CD4-positive, CD25-positive, alpha-beta regulatory T cell (primary cell): ENCODE data around the gene RASAL1. TPM values are rescaled to one million over a fixed set of nuclear protein-coding genes. Genes with fewer than 3 reads are reported as not detected.
A peak's percentile ranks its signal among the peaks of the same experiment; 100 is the strongest.

Experiments
- ATAC-seq, 2 donors: fragments of 150-1000 bp; cut with Tn5 transposase; one replicate each; pipeline ENCODE4 v1.10.0; 2021; ENCODE audit warnings: low read depth in 2 of 2, moderate number of reproducible peaks in 2 of 2, moderate library complexity in 1 of 2
- DNase-seq, 3 donors: peaks; one replicate each; pipeline versions ENCODE4 v3.0.0 to v3.0.0-alpha.2; 2012 to 2022; ENCODE audit warnings: mixed read lengths in 1 of 3
- H3K27ac ChIP-seq: one replicate; pipeline ENCODE4 v1.7.0; 2013; ENCODE audit warnings: mild to moderate bottlenecking, low read length; ENCODE audit not compliant: insufficient read depth, poor library complexity, severe bottlenecking
- H3K27me3 ChIP-seq: one replicate; pipeline ENCODE4 v1.7.0; 2013; ENCODE audit warnings: low read length; ENCODE audit not compliant: control insufficient read depth, insufficient read depth
- H3K36me3 ChIP-seq: one replicate; pipeline ENCODE4 v1.7.0; 2013; ENCODE audit warnings: mild to moderate bottlenecking, low read length, moderate library complexity; ENCODE audit not compliant: control insufficient read depth, insufficient read depth
- H3K4me1 ChIP-seq: 2 replicates; pipeline ENCODE4 v1.7.0; 2013; ENCODE audit warnings: mild to moderate bottlenecking, low read length; ENCODE audit not compliant: insufficient read depth, control insufficient read depth, poor library complexity, severe bottlenecking
- H3K4me3 ChIP-seq: one replicate; pipeline ENCODE4 v1.7.0; 2013; ENCODE audit warnings: low read depth, mild to moderate bottlenecking, low read length, moderate library complexity
- H3K9me3 ChIP-seq, 2 experiments: 1 replicate in 1 of 2; 2 replicates in 1 of 2; pipeline ENCODE4 v1.7.0; 2013; ENCODE audit warnings: low read length in 2 of 2, mild to moderate bottlenecking in 1 of 2, moderate library complexity in 1 of 2; ENCODE audit not compliant: control insufficient read depth in 2 of 2
- H3K27ac Mint-ChIP-seq, 3 donors: one replicate each; pipeline ENCODE4 v1.8.0; 2020 to 2022; ENCODE audit warnings: mild to moderate bottlenecking in 3 of 3, mixed read lengths in 3 of 3, moderate library complexity in 2 of 3
- H3K27me3 Mint-ChIP-seq: one replicate; pipeline ENCODE4 v1.8.0; 2022; ENCODE audit warnings: mild to moderate bottlenecking, mixed read lengths
- H3K36me3 Mint-ChIP-seq: one replicate; pipeline ENCODE4 v1.8.0; 2020; ENCODE audit warnings: mixed read lengths
- H3K4me1 Mint-ChIP-seq, 4 donors: one replicate each; pipeline ENCODE4 v1.8.0; 2020 to 2022; ENCODE audit warnings: mixed read lengths in 4 of 4, mild to moderate bottlenecking in 1 of 4
- H3K4me3 Mint-ChIP-seq, 4 donors: one replicate each; pipeline ENCODE4 v1.8.0; 2020 to 2022; ENCODE audit warnings: mild to moderate bottlenecking in 4 of 4, mixed read lengths in 4 of 4, moderate library complexity in 3 of 4
- H3K9me3 Mint-ChIP-seq, 7 donors: one replicate each; pipeline ENCODE4 v1.8.0; 2020 to 2022; ENCODE audit warnings: mixed read lengths in 7 of 7, mild to moderate bottlenecking in 3 of 7, moderate library complexity in 2 of 7
- polyA plus RNA-seq, 4 donors: library from polyadenylated mRNA; unstranded; fragments of 300-500 nt; fragmentation: Illumina TruSeq; gene quantifications; one replicate each; pipeline ENCODE4 v1.2.3, GENCODE V29; 2021
- total RNA-seq: library from RNA; stranded (reverse); gene quantifications from one replicate; pipeline ENCODE4 v1.2.3, GENCODE V29; 2022

Gene RASAL1
- total and polyA plus RNA-seq, 5 donors from 2014 or later = 0.42 to 0.79 (median 0.73) TPM; not detected in 2

DNA sequence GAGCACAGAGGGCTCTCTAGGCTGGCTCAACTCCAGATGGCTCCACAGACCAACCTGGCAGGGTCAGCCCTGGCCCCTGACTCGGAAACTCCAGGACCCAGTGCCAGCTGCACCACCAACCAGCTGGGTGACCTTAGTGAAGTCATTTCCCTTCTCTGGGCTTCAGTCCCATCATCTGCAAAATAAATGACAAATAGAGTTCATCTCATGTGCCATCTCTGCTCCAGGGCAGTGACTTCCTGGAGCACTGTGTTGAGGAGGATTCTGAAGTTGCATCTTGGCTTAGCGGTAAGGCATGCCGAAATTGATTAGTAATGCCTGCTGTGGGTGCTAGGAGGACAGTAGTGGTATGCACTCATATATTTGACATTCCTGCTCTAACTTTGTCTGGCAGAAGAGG lies 47.5 kb downstream of the RASAL1 start:
- Histone ChIP-seq H3K4me3 (no peak overlapping the region), H3K36me3 (no peaks in the 10 kb centered on the region), H3K27me3 (no peaks in the 10 kb centered on the region), H3K9me3 (no peaks in the 10 kb centered on the region), H3K4me1 (peaks cover 60% of the 10 kb centered on the region), H3K27ac (peak overlapping the region; percentile 62)
- ATAC-seq (no peak), DNase-seq (no peak)
- H3K27me3 Mint-ChIP-seq = no peaks in the 10 kb centered on the region
- peaks cover 14% of the 10 kb centered on the region for H3K36me3 Mint-ChIP-seq
- peaks cover 14 to 94% (median 63%) of the 10 kb centered on the region in 4 donors for H3K4me1 Mint-ChIP-seq
- peak overlapping the region; percentile 84 to 93 (median 90) for H3K27ac Mint-ChIP-seq
- peak overlapping the region in 3 of 4 donors; percentile 73 to 85 (median 78) for H3K4me3 Mint-ChIP-seq
- H3K9me3 Mint-ChIP-seq = no peaks in the 10 kb centered on the region

DNA sequence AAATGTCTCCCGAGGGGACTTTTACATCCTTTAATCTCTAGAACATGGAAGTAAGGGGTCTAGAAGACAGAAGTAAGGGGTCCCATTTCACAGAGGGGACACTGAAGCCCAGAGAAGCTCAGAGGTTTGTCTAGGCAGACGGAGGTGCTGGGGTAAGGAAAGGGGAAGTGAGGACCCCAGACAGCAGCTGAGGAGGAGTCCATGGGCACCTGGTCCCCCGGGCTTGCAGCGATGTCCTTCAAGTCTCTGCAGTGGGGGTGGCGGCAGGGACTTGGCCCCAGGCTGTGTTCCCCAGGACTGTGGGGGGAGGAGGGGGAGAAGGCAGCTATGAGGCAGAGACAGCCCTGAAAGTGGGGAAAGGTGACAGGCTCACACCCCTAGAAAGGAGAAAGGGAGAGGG lies 48.4 kb downstream of the RASAL1 start:
- Mint-ChIP-seq H3K36me3 (peaks cover 14% of the 10 kb centered on the region), H3K27me3 (no peaks in the 10 kb centered on the region), H3K27ac (peak overlapping the region; percentile 93 to 95 (median 93)), H3K9me3 (no peaks in the 10 kb centered on the region), H3K4me1 (peaks cover 14 to 92% (median 63%) of the 10 kb centered on the region in 4 donors), H3K4me3 (peak overlapping the region; percentile 59 to 77 (median 66))
- no peaks in the 10 kb centered on the region for H3K27me3 ChIP-seq
- ATAC-seq = no peak
- no peaks in the 10 kb centered on the region for H3K9me3 ChIP-seq
- H3K4me3 ChIP-seq = no peak overlapping the region
- no peak for DNase-seq
- H3K36me3 ChIP-seq = no peaks in the 10 kb centered on the region
- peaks cover 58% of the 10 kb centered on the region for H3K4me1 ChIP-seq
- H3K27ac ChIP-seq = peak overlapping the region; percentile 62

DNA sequence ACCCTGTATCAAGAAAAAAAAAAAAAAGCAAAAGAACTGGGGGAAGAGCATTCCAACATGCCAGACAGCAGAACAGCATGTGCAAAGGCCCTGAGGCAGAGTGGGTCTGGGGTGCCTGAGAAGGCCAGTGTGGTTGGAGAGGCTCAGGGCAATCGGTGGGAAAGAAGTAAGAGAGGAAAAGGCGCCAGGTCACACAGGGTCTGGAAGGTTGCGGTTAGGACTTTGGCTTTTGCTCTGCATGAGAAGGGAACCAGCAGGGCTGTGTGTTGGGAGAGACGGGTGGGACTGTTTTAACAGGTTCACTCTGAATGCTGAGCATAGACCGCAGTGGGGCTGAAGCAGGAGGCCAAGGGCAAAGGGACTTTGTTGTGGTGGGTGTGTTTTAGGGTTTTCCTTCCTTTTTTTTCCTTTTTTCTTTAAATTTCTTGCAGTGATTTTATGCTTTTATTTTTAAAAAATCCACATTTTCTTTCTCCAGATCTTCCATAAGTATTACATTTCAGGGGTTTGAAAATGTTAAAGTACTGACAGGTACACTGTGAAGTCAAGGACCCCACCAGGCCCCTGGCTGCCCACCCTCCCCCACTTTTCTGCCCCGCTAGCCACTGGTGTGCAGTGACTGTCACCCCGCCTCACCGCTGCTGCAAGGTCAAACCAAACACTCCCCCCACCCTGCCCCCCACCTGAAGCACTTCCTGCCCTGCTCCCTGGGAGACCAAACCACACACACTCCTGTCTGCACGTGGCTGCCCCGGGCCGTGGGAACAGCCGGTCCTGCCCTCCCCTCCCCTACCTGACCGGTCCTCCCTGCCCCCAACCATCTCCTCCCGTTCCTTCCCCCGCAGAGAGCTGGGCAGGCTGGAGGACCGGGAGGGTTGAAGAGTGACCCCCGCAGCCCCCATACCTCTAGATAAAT lies 49.1 kb downstream of the RASAL1 start:
- no peaks in the 10 kb centered on the region for H3K27me3 Mint-ChIP-seq
- peak overlapping the region; percentile 20 for H3K4me3 ChIP-seq
- peaks cover 14 to 91% (median 56%) of the 10 kb centered on the region in 4 donors for H3K4me1 Mint-ChIP-seq
- H3K36me3 Mint-ChIP-seq = peaks cover 10% of the 10 kb centered on the region
- H3K36me3 ChIP-seq = no peaks in the 10 kb centered on the region
- H3K9me3 ChIP-seq = no peaks in the 10 kb centered on the region
- H3K27me3 ChIP-seq = no peaks in the 10 kb centered on the region
- H3K4me3 Mint-ChIP-seq = peak overlapping the region; percentile 59 to 77 (median 66)
- DNase-seq (peak in 1 of 3 donors; percentile 46), ATAC-seq (peak in 1 of 2 donors; percentile 18)
- H3K4me1 ChIP-seq = peaks cover 51% of the 10 kb centered on the region
- peak overlapping the region; percentile 93 to 95 (median 93) for H3K27ac Mint-ChIP-seq
- no peaks in the 10 kb centered on the region for H3K9me3 Mint-ChIP-seq
- peak overlapping the region; percentile 62 for H3K27ac ChIP-seq

- Mint-ChIP-seq H3K9me3 (no peaks in the 10 kb centered on the region), H3K4me3 (peak overlapping the region in 1 of 4 donors; percentile 45), H3K4me1 (peaks cover 14 to 72% (median 36%) of the 10 kb centered on the region in 4 donors), H3K27ac (peak overlapping the region; percentile 38 to 91 (median 75)), H3K36me3 (peaks cover 5% of the 10 kb centered on the region), H3K27me3 (no peaks in the 10 kb centered on the region)
- Histone ChIP-seq H3K4me1 (peaks cover 25% of the 10 kb centered on the region), H3K27ac (no peak overlapping the region), H3K27me3 (no peaks in the 10 kb centered on the region), H3K4me3 (no peak overlapping the region), H3K9me3 (no peaks in the 10 kb centered on the region), H3K36me3 (no peaks in the 10 kb centered on the region)
- ATAC-seq (no peak), DNase-seq (no peak)
These were observed 51.6 kb downstream of the RASAL1 start for GRCh38 chr12:113083863-113084435.

- Histone ChIP-seq H3K27me3 (no peaks in the 10 kb centered on the region), H3K4me1 (peaks cover 17% of the 10 kb centered on the region), H3K36me3 (peaks cover 5% of the 10 kb centered on the region), H3K27ac (no peak overlapping the region), H3K4me3 (no peak overlapping the region), H3K9me3 (no peaks in the 10 kb centered on the region)
- H3K27me3 Mint-ChIP-seq = no peaks in the 10 kb centered on the region
- no peak overlapping the region for H3K4me3 Mint-ChIP-seq
- no peak for DNase-seq
- H3K27ac Mint-ChIP-seq = peak overlapping the region; percentile 26 to 93 (median 75)
- H3K36me3 Mint-ChIP-seq = peaks cover 9% of the 10 kb centered on the region
- ATAC-seq = no peak
- peaks cover 6 to 58% (median 27%) of the 10 kb centered on the region in 4 donors for H3K4me1 Mint-ChIP-seq
- no peaks in the 10 kb centered on the region for H3K9me3 Mint-ChIP-seq
These were observed 52.9 kb downstream of the RASAL1 start for GRCh38 chr12:113082486-113083148.

DNA sequence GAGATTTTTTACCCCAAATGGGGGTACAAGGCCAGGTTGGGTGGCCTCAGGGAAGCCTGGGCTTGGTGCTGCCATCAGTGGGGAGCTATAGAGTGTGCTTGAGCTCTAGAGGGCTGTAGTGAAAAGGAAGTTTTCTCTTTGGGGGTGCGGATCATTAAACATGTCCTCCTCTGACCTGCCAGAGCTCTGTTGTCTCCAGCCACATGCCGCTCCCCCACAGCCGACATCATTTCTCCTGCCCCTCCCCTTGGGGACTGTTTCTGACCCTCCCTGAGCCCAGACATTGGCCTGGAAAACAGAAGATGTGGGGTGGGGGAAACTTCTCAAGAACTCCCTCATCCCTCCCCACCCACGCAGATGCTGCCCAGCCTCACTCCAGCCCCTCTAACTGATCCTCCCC lies 53.7 kb downstream of the RASAL1 start:
- H3K27ac ChIP-seq = no peak overlapping the region
- Mint-ChIP-seq H3K27me3 (no peaks in the 10 kb centered on the region), H3K36me3 (peaks cover 9% of the 10 kb centered on the region), H3K4me1 (peaks cover 6 to 52% (median 22%) of the 10 kb centered on the region in 4 donors), H3K27ac (no peak overlapping the region), H3K4me3 (no peak overlapping the region), H3K9me3 (no peaks in the 10 kb centered on the region)
- H3K4me3 ChIP-seq = no peak overlapping the region
- DNase-seq = no peak
- H3K36me3 ChIP-seq = peaks cover 5% of the 10 kb centered on the region
- H3K9me3 ChIP-seq = no peaks in the 10 kb centered on the region
- H3K4me1 ChIP-seq = peaks cover 10% of the 10 kb centered on the region
- no peak for ATAC-seq
- no peaks in the 10 kb centered on the region for H3K27me3 ChIP-seq

DNA sequence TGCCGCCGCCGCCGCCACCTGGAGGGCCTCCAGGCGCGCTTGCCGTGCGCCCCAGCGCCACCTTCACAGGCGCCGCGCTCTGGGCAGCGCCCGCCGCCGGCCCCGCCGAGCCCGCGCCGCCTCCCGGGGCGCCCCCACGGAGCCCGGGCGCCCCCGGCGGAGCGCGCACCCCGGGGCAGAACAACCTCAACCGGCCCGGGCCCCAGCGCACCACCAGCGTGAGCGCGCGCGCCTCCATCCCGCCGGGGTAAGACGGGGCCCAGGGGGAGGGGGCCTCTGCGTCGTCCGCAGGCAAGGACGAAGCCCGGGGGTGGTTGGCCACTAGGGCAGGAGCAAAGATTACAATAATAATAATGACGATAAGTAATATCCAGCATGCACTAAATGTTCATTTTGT lies 57.7 kb downstream of the RASAL1 start:
- Histone ChIP-seq H3K4me1 (peaks cover 14% of the 10 kb centered on the region), H3K27ac (no peak overlapping the region), H3K36me3 (peaks cover 5% of the 10 kb centered on the region), H3K27me3 (no peaks in the 10 kb centered on the region), H3K4me3 (no peak overlapping the region), H3K9me3 (no peaks in the 10 kb centered on the region)
- ATAC-seq = no peak
- H3K4me1 Mint-ChIP-seq = peaks cover 0 to 53% (median 30%) of the 10 kb centered on the region in 4 donors
- H3K27ac Mint-ChIP-seq = no peak overlapping the region
- peaks cover 9% of the 10 kb centered on the region for H3K36me3 Mint-ChIP-seq
- no peak for DNase-seq
- H3K4me3 Mint-ChIP-seq = no peak overlapping the region
- H3K9me3 Mint-ChIP-seq = no peaks in the 10 kb centered on the region
- no peaks in the 10 kb centered on the region for H3K27me3 Mint-ChIP-seq
